H9 (cell line): Measurements from ENCODE around the gene ITGB7. TPM values are rescaled to one million over a fixed set of nuclear protein-coding genes. Genes with fewer than 3 reads are reported as not detected.

Experiments
- DNase-seq: peaks from one replicate; pipeline ENCODE4 v3.0.0-alpha.2; 2017
- H2AFZ ChIP-seq: one replicate; pipeline ENCODE4 v1.6.1; 2013; ENCODE audit warnings: mild to moderate bottlenecking, low read length, control low read depth, moderate library complexity
- H2AK5ac ChIP-seq: 2 replicates; pipeline ENCODE4 v1.6.1; 2013; ENCODE audit warnings: low read length, control low read depth, mixed read lengths; ENCODE audit not compliant: insufficient read length
- H2BK120ac ChIP-seq: one replicate; pipeline ENCODE4 v1.6.1; 2013; ENCODE audit warnings: low read depth, mild to moderate bottlenecking, low read length, control low read depth, inconsistent platforms; ENCODE audit not compliant: poor library complexity, severe bottlenecking
- H2BK12ac ChIP-seq: 2 replicates; pipeline ENCODE4 v1.6.1; 2013; ENCODE audit warnings: low read length, control low read depth, mixed read lengths, low read depth; ENCODE audit not compliant: insufficient read length
- H2BK15ac ChIP-seq: 2 replicates; pipeline ENCODE4 v1.6.1; 2013; ENCODE audit warnings: low read depth, low read length, control low read depth
- H2BK20ac ChIP-seq: one replicate; pipeline ENCODE4 v1.6.1; 2013; ENCODE audit warnings: low read depth, mild to moderate bottlenecking, low read length, control low read depth, inconsistent platforms; ENCODE audit not compliant: poor library complexity, severe bottlenecking
- H2BK5ac ChIP-seq: 2 replicates; pipeline ENCODE4 v1.6.1; 2013; ENCODE audit warnings: low read length, control low read depth, mixed read lengths; ENCODE audit not compliant: insufficient read length
- H3K14ac ChIP-seq: 2 replicates; pipeline ENCODE4 v1.6.1; 2013; ENCODE audit warnings: low read length, control low read depth; ENCODE audit not compliant: insufficient read depth
- H3K18ac ChIP-seq: 2 replicates; pipeline ENCODE4 v1.6.1; 2013; ENCODE audit warnings: low read depth, mild to moderate bottlenecking, mixed read lengths, low read length, control low read depth; ENCODE audit not compliant: insufficient read length
- H3K23ac ChIP-seq: 2 replicates; pipeline ENCODE4 v1.6.1; 2013; ENCODE audit warnings: low read length, control low read depth, mixed read lengths, low read depth; ENCODE audit not compliant: insufficient read length
- H3K23me2 ChIP-seq: 2 replicates; pipeline ENCODE4 v1.6.1; 2013; ENCODE audit warnings: low read depth, mild to moderate bottlenecking, mixed read lengths, low read length, control low read depth; ENCODE audit not compliant: insufficient read length, poor library complexity, severe bottlenecking
- H3K27ac ChIP-seq: 2 replicates; pipeline ENCODE4 v1.5.1; 2013; ENCODE audit warnings: low read length, control low read depth, mixed read lengths, low read depth; ENCODE audit not compliant: insufficient read length
- H3K27me3 ChIP-seq: 2 replicates; pipeline ENCODE4 v1.6.1; 2013; ENCODE audit warnings: low read length, control low read depth, inconsistent platforms; ENCODE audit not compliant: insufficient read depth
- H3K4ac ChIP-seq: 2 replicates; pipeline ENCODE4 v1.6.1; 2013; ENCODE audit warnings: low read depth, mild to moderate bottlenecking, control low read depth, inconsistent platforms, low read length, moderate library complexity
- H3K4me1 ChIP-seq: 2 replicates; pipeline ENCODE4 v1.6.1; 2013; ENCODE audit warnings: low read length, control low read depth, inconsistent platforms; ENCODE audit not compliant: insufficient read depth
- H3K4me2 ChIP-seq: 2 replicates; pipeline ENCODE4 v1.6.1; 2013; ENCODE audit warnings: low read length, control low read depth, mixed read lengths; ENCODE audit not compliant: insufficient read length, insufficient read depth
- H3K56ac ChIP-seq: 2 replicates; pipeline ENCODE4 v1.6.1; 2013; ENCODE audit warnings: low read depth, mild to moderate bottlenecking, mixed read lengths, low read length, control low read depth; ENCODE audit not compliant: insufficient read length
- H3K79me1 ChIP-seq: 2 replicates; pipeline ENCODE4 v1.6.1; 2013; ENCODE audit warnings: low read depth, mild to moderate bottlenecking, moderate library complexity, low read length, control low read depth, inconsistent platforms; ENCODE audit not compliant: insufficient read depth, poor library complexity, severe bottlenecking
- H3K79me2 ChIP-seq: 2 replicates; pipeline ENCODE4 v1.6.1; 2013; ENCODE audit warnings: low read length, control low read depth, inconsistent platforms; ENCODE audit not compliant: insufficient read depth
- H3K9ac ChIP-seq: 2 replicates; pipeline ENCODE4 v1.6.1; 2013; ENCODE audit warnings: low read length, control low read depth, mixed read lengths; ENCODE audit not compliant: insufficient read length; ENCODE audit errors: extremely low read depth
- H3K9me3 ChIP-seq: one replicate; pipeline ENCODE4 v1.6.1; 2013; ENCODE audit warnings: low read depth, low read length, inconsistent platforms; ENCODE audit not compliant: control insufficient read depth
- H3T11ph ChIP-seq: one replicate; pipeline ENCODE4 v1.6.1; 2013; ENCODE audit warnings: mild to moderate bottlenecking, low read length, control low read depth, inconsistent platforms
- H4K20me1 ChIP-seq: one replicate; pipeline ENCODE4 v1.6.1; 2013; ENCODE audit not compliant: control insufficient read depth, insufficient read length, insufficient read depth
- H4K5ac ChIP-seq: 2 replicates; pipeline ENCODE4 v1.6.1; 2013; ENCODE audit warnings: low read depth, mild to moderate bottlenecking, mixed read lengths, low read length, control low read depth; ENCODE audit not compliant: insufficient read length
- H4K8ac ChIP-seq: replicated peaks from 2 replicates; pipeline ENCODE4 v1.6.1; 2013; ENCODE audit warnings: low read length, control low read depth, mixed read lengths, low read depth; ENCODE audit not compliant: insufficient read length
- H4K91ac ChIP-seq: 2 replicates; pipeline ENCODE4 v1.6.1; 2013; ENCODE audit warnings: low read depth, mild to moderate bottlenecking, moderate library complexity, mixed read lengths, low read length, control low read depth; ENCODE audit not compliant: insufficient read length
- H3K27ac Mint-ChIP-seq, 3 experiments: 2 replicates in 2 of 3; 3 replicates in 1 of 3; pipeline ENCODE4 v1.8.0; 2020 to 2021; ENCODE audit warnings: mixed read lengths in 3 of 3, mild to moderate bottlenecking in 1 of 3, moderate library complexity in 1 of 3
- H3K27me3 Mint-ChIP-seq: 2 replicates; pipeline ENCODE4 v1.8.0; 2021; ENCODE audit warnings: low read depth, mild to moderate bottlenecking, moderate library complexity, mixed read lengths
- H3K36me3 Mint-ChIP-seq, 3 experiments: 2 replicates in 2 of 3; 3 replicates in 1 of 3; pipeline ENCODE4 v1.8.0; 2020 to 2021; ENCODE audit warnings: low read depth in 3 of 3, mixed read lengths in 3 of 3; ENCODE audit not compliant: insufficient read depth in 1 of 3
- H3K4me1 Mint-ChIP-seq, 2 experiments: 2 replicates each; pipeline ENCODE4 v1.8.0; 2020; ENCODE audit warnings: mixed read lengths in 2 of 2
- H3K4me3 Mint-ChIP-seq, 2 experiments: 2 replicates in 1 of 2; 3 replicates in 1 of 2; pipeline ENCODE4 v1.8.0; 2020 to 2021; ENCODE audit warnings: mild to moderate bottlenecking in 2 of 2, mixed read lengths in 2 of 2, moderate library complexity in 1 of 2
- H3K9me3 Mint-ChIP-seq, 2 experiments: 2 replicates in 1 of 2; 3 replicates in 1 of 2; pipeline ENCODE4 v1.8.0; 2020; ENCODE audit warnings: mild to moderate bottlenecking in 2 of 2, mixed read lengths in 2 of 2, moderate library complexity in 1 of 2
- CTCF ChIP-seq: fragments of 200-600 bp; sonication (generic); conservative IDR thresholded peaks from 3 replicates; pipeline ENCODE4 v1.8.0; 2021; ENCODE audit warnings: antibody characterized with exemption, mild to moderate bottlenecking
- WGBS: extraction: QIAGEN DNeasy Blood & Tissue Kit; methylation state at CpG from one replicate; pipeline ENCODE4 v1.1.7; 2013; ENCODE audit warnings: missing lambda C conversion rate, low lambda C conversion rate, mixed read lengths; ENCODE audit not compliant: insufficient read length; ENCODE audit errors: extremely low coverage; 5-methylcytosine and 5-hydroxymethylcytosine counted together
- total RNA-seq: library from RNA; stranded (reverse); gene quantifications from 2 replicates; pipeline ENCODE4 v1.2.1, GENCODE V29; 2021

ITGB7 gene
- total RNA-seq, 1 experiment from 2014 or later = 0.39 TPM

- Histone ChIP-seq H3K4me2 (no peak overlapping the region), H3T11ph (no peak overlapping the region), H3K23me2 (peaks cover 14% of the 10 kb centered on the region), H2BK5ac (no peak overlapping the region), H2BK120ac (no peak overlapping the region), H2AFZ (no peak overlapping the region), H2AK5ac (no peak overlapping the region), H4K91ac (no peak overlapping the region), H4K8ac (no peak overlapping the region), H3K9ac (no peak overlapping the region), H2BK20ac (no peak overlapping the region), H3K23ac (no peak overlapping the region), H3K79me2 (peaks cover 3% of the 10 kb centered on the region; the same call in 1 of the 2 replicates), H4K5ac (no peak overlapping the region), H3K9me3 (no peaks in the 10 kb centered on the region), H3K27me3 (no peaks in the 10 kb centered on the region), H3K4ac (no peak overlapping the region), H4K20me1 (no peaks in the 10 kb centered on the region), H2BK12ac (no peak overlapping the region), H3K4me1 (peaks cover 3% of the 10 kb centered on the region; the same call in 1 of the 2 replicates), H3K27ac (no peak overlapping the region), H3K79me1 (peaks cover 4% of the 10 kb centered on the region), H3K56ac (no peak overlapping the region), H3K18ac (no peak overlapping the region), H2BK15ac (no peak overlapping the region), H3K14ac (no peak overlapping the region)
- DNase-seq = no peak
- Mint-ChIP-seq H3K9me3 (no peaks in the 10 kb centered on the region), H3K4me3 (no peak overlapping the region), H3K27me3 (no peaks in the 10 kb centered on the region), H3K36me3 (peaks cover 3 to 6% (median 5%) of the 10 kb centered on the region in 3 experiments; a peak in 4 of 7 replicates), H3K27ac (no peak overlapping the region; a peak in 1 of 7 replicates), H3K4me1 (peaks cover 18 to 19% of the 10 kb centered on the region in 2 experiments)
- no CpG with 5 or more reads among the region's 1 CpG for WGBS
- TF ChIP-seq CTCF = no peak
These were observed 47.9 kb upstream of the ITGB7 start for GRCh38 chr12:53254816-53255545.
